ENCODE measurements around the gene CDC45.

Gene CDC45

DNA sequence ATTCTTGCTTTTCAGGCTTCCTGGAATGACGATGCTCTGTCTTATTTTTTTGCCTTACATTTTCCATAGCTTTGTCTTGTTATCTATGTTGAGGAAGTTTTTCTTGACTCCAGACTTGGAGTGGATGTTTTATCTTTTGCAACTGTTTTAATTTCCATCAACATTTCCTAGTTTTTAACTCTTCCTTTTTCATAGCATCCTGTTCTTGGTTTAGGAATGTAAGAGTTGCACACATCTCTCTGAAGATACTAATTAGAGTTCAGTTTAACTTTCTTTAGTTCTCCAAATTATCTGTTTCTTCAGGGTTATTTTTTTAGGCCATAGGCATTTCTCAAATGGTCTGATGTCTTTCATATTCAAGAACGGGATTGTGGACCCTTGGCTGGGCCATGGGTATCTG is 34.1 kb downstream of the CDC45 start:
- no peak overlapping the region for H3K4me3 Mint-ChIP-seq
- H3K27ac Mint-ChIP-seq, result no peak overlapping the region
- H3K36me3 Mint-ChIP-seq (ENCODE audit: insufficient read depth), result no peaks in the 10 kb centered on the region

DNA sequence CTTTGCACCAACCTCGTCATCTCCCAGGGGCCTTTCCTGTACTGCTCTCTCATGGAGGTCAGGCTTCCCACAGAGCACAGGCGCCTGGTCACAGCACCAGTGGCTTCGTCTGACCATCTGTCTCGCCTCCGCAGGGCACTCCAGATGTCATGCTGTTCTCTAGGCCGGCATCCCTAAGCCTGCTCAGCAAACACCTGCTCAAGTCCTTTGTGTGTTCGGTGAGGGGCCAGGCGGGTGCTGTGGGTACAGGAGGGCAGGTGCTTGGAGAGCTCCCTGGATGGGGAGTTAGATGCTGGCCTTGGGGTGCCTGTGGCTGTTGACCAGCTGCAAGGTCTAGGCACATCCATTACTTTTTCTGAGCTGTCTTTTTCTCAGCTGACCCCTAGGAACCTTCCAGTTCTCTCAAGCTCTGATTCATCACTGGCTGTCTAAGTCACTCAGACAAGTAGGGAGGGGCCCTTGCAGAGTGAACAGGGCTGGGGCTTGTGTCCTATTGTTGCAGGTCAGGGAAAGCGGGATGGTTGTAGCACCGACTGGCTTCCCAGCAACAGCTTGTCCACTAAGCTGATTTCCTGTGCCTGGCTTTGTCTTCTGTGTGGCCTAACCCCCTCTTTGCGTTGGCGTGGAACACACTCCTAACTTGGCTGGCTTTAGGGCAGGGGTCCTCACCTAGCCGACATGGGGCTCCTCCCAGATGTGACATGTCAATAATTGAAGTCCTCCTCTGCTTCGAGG is 35.3 kb downstream of the CDC45 start:
- Mint-ChIP-seq H3K27ac (no peak overlapping the region), H3K9me3 (no peaks in the 10 kb centered on the region), H3K4me3 (no peak overlapping the region), H3K36me3 (ENCODE audit: insufficient read depth) (no peaks in the 10 kb centered on the region), H3K4me1 (ENCODE audit: low read depth in 2 of 2) (no peaks in the 10 kb centered on the region), H3K27me3 (no peaks in the 10 kb centered on the region)
- ATAC-seq (replicated peaks) (no peak), DNase-seq (no peak)

More for the DNA sequence above, 34.1 kb downstream of the CDC45 start:
- H3K9me3 Mint-ChIP-seq, result no peaks in the 10 kb centered on the region
- no peaks in the 10 kb centered on the region for H3K4me1 Mint-ChIP-seq (ENCODE audit: low read depth in 2 of 2)
- H3K27me3 Mint-ChIP-seq, result no peaks in the 10 kb centered on the region
- ATAC-seq (replicated peaks), result no peak
- no peak for DNase-seq

- H3K27me3 Mint-ChIP-seq, result no peaks in the 10 kb centered on the region
- H3K4me1 Mint-ChIP-seq (ENCODE audit: low read depth in 2 of 2), result no peaks in the 10 kb centered on the region
- no peak overlapping the region for H3K4me3 Mint-ChIP-seq
- DNase-seq (no peak), ATAC-seq (replicated peaks) (no peak)
- H3K36me3 Mint-ChIP-seq (ENCODE audit: insufficient read depth), result no peaks in the 10 kb centered on the region
- H3K27ac Mint-ChIP-seq, result no peak overlapping the region
- H3K9me3 Mint-ChIP-seq, result no peaks in the 10 kb centered on the region
These were observed 36.1 kb downstream of the CDC45 start for GRCh38 chr22:19515654-19516377.

DNA sequence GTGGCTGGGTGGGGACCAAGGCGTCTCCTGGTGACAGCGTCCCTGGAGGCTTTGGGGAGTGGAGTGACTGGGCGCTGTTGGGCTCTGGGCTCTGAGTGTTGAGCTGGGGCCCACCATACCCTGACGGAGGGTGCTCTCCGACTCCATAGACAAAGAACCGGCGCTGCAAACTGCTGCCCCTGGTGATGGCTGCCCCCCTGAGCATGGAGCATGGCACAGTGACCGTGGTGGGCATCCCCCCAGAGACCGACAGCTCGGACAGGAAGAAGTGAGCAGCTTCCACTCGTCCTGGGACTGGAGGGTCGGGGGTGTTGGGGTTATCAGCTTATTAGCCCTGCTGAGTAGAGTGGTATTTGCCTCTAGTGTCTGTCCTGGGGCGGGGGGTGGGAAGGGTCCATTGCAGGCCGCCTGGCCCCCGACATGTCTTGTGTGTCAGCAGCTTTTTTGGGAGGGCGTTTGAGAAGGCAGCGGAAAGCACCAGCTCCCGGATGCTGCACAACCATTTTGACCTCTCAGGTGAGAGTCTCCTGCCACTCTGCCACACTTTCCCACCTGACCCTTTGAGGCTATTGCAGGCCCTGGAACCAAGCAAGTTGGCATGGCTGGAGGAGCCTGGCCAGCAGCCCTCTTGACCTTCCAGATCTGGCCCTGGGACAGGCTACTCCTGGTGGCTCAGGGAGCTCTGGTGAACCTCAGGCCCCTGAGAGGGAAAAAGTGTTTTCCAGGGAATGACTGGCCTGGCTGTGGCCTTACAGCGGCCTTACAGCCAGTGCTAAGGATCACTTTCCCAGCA is 36.9 kb downstream of the CDC45 start:
- H3K4me3 Mint-ChIP-seq, result no peak overlapping the region
- H3K4me1 Mint-ChIP-seq (ENCODE audit: low read depth in 2 of 2), result no peaks in the 10 kb centered on the region
- no peak for DNase-seq
- no peaks in the 10 kb centered on the region for H3K9me3 Mint-ChIP-seq
- ATAC-seq (replicated peaks), result no peak
- no peak overlapping the region for H3K27ac Mint-ChIP-seq
- H3K27me3 Mint-ChIP-seq, result peaks cover 0 to under 1% of the 10 kb centered on the region in 2 donors
- no peaks in the 10 kb centered on the region for H3K36me3 Mint-ChIP-seq (ENCODE audit: insufficient read depth)

DNA sequence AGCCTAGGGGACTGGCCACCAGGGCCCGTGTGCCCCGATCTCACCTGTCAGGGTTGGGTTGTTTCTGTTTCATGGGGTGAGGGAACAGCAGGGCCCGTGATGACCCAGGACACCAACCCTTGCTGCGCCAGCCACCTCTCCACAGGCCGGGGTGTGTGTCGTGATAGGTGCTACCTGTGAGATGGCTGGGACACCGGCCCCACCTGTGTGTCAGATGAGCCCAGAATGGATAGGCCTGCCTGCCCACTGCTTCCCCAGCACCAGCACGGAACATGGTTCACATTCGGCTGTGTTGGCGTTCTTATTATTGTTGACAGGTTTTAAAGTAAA is 37.4 kb downstream of the CDC45 start:
- no peak overlapping the region for H3K27ac Mint-ChIP-seq
- no peak overlapping the region for H3K4me3 Mint-ChIP-seq
- H3K36me3 Mint-ChIP-seq (ENCODE audit: insufficient read depth), result no peaks in the 10 kb centered on the region

GRCh38 chr22:19517919-19518611 is 38.3 kb downstream of the CDC45 start:
- Mint-ChIP-seq H3K4me1 (ENCODE audit: low read depth in 2 of 2) (no peaks in the 10 kb centered on the region), H3K4me3 (no peak overlapping the region), H3K27ac (no peak overlapping the region), H3K9me3 (no peaks in the 10 kb centered on the region), H3K27me3 (peaks cover 5 to 15% of the 10 kb centered on the region in 2 donors), H3K36me3 (ENCODE audit: insufficient read depth) (no peaks in the 10 kb centered on the region)
- ATAC-seq (replicated peaks), result no peak
- no peak for DNase-seq

More for the DNA sequence above, 37.4 kb downstream of the CDC45 start:
- no peaks in the 10 kb centered on the region for H3K9me3 Mint-ChIP-seq
- DNase-seq (no peak), ATAC-seq (replicated peaks) (no peak)
- H3K27me3 Mint-ChIP-seq, result peaks cover 0 to 6% of the 10 kb centered on the region in 2 donors
- no peaks in the 10 kb centered on the region for H3K4me1 Mint-ChIP-seq (ENCODE audit: low read depth in 2 of 2)

GRCh38 chr22:19518635-19519034 is 38.9 kb downstream of the CDC45 start:
- H3K9me3 Mint-ChIP-seq, result no peaks in the 10 kb centered on the region
- DNase-seq (no peak), ATAC-seq (replicated peaks) (no peak)
- no peaks in the 10 kb centered on the region for H3K36me3 Mint-ChIP-seq (ENCODE audit: insufficient read depth)
- H3K27me3 Mint-ChIP-seq, result peaks cover 6 to 19% of the 10 kb centered on the region in 2 donors
- H3K27ac Mint-ChIP-seq, result no peak overlapping the region
- no peaks in the 10 kb centered on the region for H3K4me1 Mint-ChIP-seq (ENCODE audit: low read depth in 2 of 2)
- H3K4me3 Mint-ChIP-seq, result no peak overlapping the region

GRCh38 chr22:19519041-19519926 is 39.6 kb downstream of the CDC45 start:
- Mint-ChIP-seq H3K36me3 (ENCODE audit: insufficient read depth) (no peaks in the 10 kb centered on the region), H3K27ac (no peak overlapping the region)
- no peak for ATAC-seq (replicated peaks)

DNA sequence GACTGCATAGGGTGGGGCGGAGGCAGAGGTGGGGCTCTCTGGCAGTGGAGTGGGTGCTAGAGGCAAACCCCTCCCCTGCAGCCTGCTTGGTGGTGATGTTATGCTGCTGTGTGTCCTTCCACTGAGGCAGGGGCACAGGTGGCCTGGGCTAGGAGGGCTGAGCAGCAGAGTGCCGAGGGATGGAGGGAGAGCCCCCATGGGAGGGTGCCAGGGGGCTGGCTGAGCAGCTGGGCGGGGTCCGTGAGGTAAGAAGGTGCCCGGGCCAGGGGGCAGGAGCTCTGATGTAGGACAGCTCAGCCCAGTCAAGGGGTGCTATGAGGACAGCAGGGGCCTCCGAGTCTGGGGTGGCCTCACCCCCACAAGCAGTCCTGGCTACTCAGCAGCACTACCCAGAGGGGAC is 40.3 kb downstream of the CDC45 start:
- H3K4me3 Mint-ChIP-seq, result no peak overlapping the region
- H3K27me3 Mint-ChIP-seq, result peaks cover 11 to 25% of the 10 kb centered on the region in 2 donors
- H3K9me3 Mint-ChIP-seq, result no peaks in the 10 kb centered on the region
- ATAC-seq (replicated peaks) (no peak), DNase-seq (no peak)
- H3K36me3 Mint-ChIP-seq (ENCODE audit: insufficient read depth), result no peaks in the 10 kb centered on the region
- no peak overlapping the region for H3K27ac Mint-ChIP-seq
- peaks cover 2 to 4% of the 10 kb centered on the region in 2 donors for H3K4me1 Mint-ChIP-seq (ENCODE audit: low read depth in 2 of 2)

More at GRCh38 chr22:19519041-19519926, 39.6 kb downstream of the CDC45 start:
- no peaks in the 10 kb centered on the region for H3K4me1 Mint-ChIP-seq (ENCODE audit: low read depth in 2 of 2)
- DNase-seq, result no peak
- no peak overlapping the region for H3K4me3 Mint-ChIP-seq
- H3K27me3 Mint-ChIP-seq, result peaks cover 6 to 19% of the 10 kb centered on the region in 2 donors
- H3K9me3 Mint-ChIP-seq, result no peaks in the 10 kb centered on the region

GRCh38 chr22:19520566-19521305 is 41.0 kb downstream of the CDC45 start:
- DNase-seq, result no peak
- no peak for ATAC-seq (replicated peaks)
- no peaks in the 10 kb centered on the region for H3K36me3 Mint-ChIP-seq (ENCODE audit: insufficient read depth)
- peaks cover 3 to 6% of the 10 kb centered on the region in 2 donors for H3K4me1 Mint-ChIP-seq (ENCODE audit: low read depth in 2 of 2)
- no peak overlapping the region for H3K27ac Mint-ChIP-seq
- peaks cover 15 to 33% of the 10 kb centered on the region in 2 donors for H3K27me3 Mint-ChIP-seq
- H3K4me3 Mint-ChIP-seq, result no peak overlapping the region
- H3K9me3 Mint-ChIP-seq, result no peaks in the 10 kb centered on the region

DNA sequence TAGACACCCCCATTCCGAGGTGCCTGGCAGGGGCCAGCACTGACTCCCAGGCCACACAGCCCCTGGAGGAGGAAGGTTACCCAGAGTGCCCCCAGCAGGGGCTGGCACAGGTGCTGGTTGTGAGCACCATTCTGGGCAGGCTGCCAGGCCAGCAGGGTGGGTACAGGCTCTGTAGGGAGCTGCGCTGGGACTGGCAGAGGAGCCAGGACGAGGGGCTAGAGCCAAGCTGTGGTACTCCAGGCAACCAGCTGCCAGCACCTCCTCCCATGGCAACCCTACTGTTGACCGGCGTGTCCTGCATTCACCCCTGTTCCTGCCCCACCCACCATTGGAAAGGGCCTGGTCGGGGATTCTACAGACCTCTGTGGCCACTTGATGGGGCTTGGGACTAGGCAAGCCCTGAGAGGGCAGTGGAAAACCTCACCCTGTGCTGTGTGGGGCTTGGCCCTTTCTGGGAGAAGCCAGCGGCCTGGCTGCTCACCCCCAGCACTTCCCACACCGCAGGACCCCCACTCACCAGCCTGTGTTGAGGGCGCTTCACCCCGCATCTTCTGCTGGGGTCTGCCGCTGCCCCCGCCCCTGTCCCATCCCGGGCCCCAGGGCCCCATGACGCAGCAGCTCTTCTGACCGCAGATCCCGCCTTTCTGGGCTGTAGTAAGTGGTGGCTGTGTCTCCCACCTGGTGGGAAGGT is 42.6 kb downstream of the CDC45 start:
- Mint-ChIP-seq H3K27me3 (peaks cover 31 to 49% of the 10 kb centered on the region in 2 donors), H3K36me3 (ENCODE audit: insufficient read depth) (no peaks in the 10 kb centered on the region), H3K27ac (no peak overlapping the region), H3K9me3 (no peaks in the 10 kb centered on the region), H3K4me3 (no peak overlapping the region), H3K4me1 (ENCODE audit: low read depth in 2 of 2) (peaks cover 3 to 6% of the 10 kb centered on the region in 2 donors)
- no peak for DNase-seq
- no peak for ATAC-seq (replicated peaks)

GRCh38 chr22:19522881-19523239 is 43.1 kb downstream of the CDC45 start:
- peak overlapping the region in 1 of 2 donors; percentile 43 for H3K4me3 Mint-ChIP-seq
- DNase-seq, result no peak
- peaks cover 3 to 6% of the 10 kb centered on the region in 2 donors for H3K4me1 Mint-ChIP-seq (ENCODE audit: low read depth in 2 of 2)
- ATAC-seq (replicated peaks), result no peak
- H3K9me3 Mint-ChIP-seq, result no peaks in the 10 kb centered on the region
- H3K27ac Mint-ChIP-seq, result no peak overlapping the region
- H3K27me3 Mint-ChIP-seq, result peaks cover 32 to 53% of the 10 kb centered on the region in 2 donors
- H3K36me3 Mint-ChIP-seq (ENCODE audit: insufficient read depth), result no peaks in the 10 kb centered on the region
